ENCODE data around the gene EPHB1. TPM values are rescaled to one million over a fixed set of nuclear protein-coding genes. Genes with fewer than 3 reads are reported as not detected.

The EPHB1 gene
- total RNA-seq, 1 donor from 2014 or later, result 0.53 TPM

DNA sequence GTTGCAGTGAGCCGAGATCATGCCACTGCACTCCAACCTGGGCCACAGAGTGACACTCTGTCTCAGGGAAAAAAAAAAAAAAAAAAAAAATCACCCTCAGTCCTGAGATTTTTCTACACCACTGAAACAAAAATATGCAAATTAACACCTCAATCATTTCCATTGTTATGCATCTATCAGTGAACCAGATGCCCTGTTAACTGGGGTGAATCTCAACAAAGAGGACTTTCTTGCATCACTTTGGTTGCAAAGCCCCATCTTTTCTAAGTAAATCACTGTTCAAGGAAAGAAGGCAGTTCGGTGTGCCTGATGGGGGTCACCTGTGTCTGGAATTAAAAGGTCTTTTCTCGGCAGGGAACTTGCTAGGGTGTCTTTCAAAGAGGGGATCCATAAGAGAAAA lies 421.6 kb downstream of the EPHB1 start:
- no peaks in the 10 kb centered on the region for H3K9me3 ChIP-seq
- intact Hi-C loops (cut with DNase I), result no loop called here
- no peaks in the 10 kb centered on the region for H3K4me1 ChIP-seq
- no peak overlapping the region for H3K4me3 ChIP-seq
- no peak for TF ChIP-seq CTCF (IDR thresholded peaks at IDR 0.05)
- no peak overlapping the region for H3K27ac ChIP-seq
- no peak for DNase-seq (ENCODE audit: low spot score in 2 of 2)
- H3K36me3 ChIP-seq, result no peaks in the 10 kb centered on the region
- H3K27me3 ChIP-seq, result no peaks in the 10 kb centered on the region

- H3K27me3 ChIP-seq, result no peaks in the 10 kb centered on the region
- no peaks in the 10 kb centered on the region for H3K36me3 ChIP-seq
- no peak overlapping the region for H3K4me3 ChIP-seq
- no peak for TF ChIP-seq CTCF (IDR thresholded peaks at IDR 0.05)
- no peaks in the 10 kb centered on the region for H3K4me1 ChIP-seq
- no peak for DNase-seq (ENCODE audit: low spot score in 2 of 2)
- H3K27ac ChIP-seq, result no peak overlapping the region
- intact Hi-C loops (cut with DNase I), result no loop called here
- H3K9me3 ChIP-seq, result no peaks in the 10 kb centered on the region
Measured at GRCh38 chr3:135217730-135218129, 422.7 kb downstream of the EPHB1 start.

DNA sequence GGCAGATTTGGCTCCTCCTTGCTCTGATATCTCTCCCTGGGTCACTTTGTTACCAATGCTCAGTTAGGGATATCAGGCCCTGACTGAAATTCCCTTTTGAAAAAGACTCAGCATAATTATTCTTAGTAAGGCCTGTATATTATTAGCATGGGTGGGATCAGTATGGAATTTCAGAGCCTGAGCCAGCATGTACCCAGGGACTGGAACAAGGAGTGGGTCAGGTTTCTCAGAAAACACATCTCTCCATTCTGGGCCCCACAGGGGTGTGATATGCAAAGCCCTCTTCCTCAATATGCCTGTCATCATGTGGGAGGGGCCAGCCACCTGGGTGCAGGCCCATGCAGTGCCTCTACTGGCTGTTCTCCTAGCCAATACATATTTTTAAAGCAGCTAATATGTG lies 423.2 kb downstream of the EPHB1 start:
- intact Hi-C loops (cut with DNase I), result no loop called here

GRCh38 chr3:135218782-135219181 lies 423.7 kb downstream of the EPHB1 start:
- H3K4me3 ChIP-seq, result no peak overlapping the region
- intact Hi-C loops (cut with DNase I), result no loop called here
- H3K36me3 ChIP-seq, result no peaks in the 10 kb centered on the region
- H3K27me3 ChIP-seq, result no peaks in the 10 kb centered on the region
- no peak for DNase-seq (ENCODE audit: low spot score in 2 of 2)
- H3K4me1 ChIP-seq, result no peaks in the 10 kb centered on the region
- H3K27ac ChIP-seq, result no peak overlapping the region
- TF ChIP-seq CTCF (IDR thresholded peaks at IDR 0.05), result no peak
- H3K9me3 ChIP-seq, result no peaks in the 10 kb centered on the region

More for the DNA sequence above, 423.2 kb downstream of the EPHB1 start:
- H3K4me1 ChIP-seq, result no peaks in the 10 kb centered on the region
- H3K36me3 ChIP-seq, result no peaks in the 10 kb centered on the region
- no peak overlapping the region for H3K4me3 ChIP-seq
- no peak for DNase-seq (ENCODE audit: low spot score in 2 of 2)
- no peak for TF ChIP-seq CTCF (IDR thresholded peaks at IDR 0.05)
- H3K9me3 ChIP-seq, result no peaks in the 10 kb centered on the region
- H3K27ac ChIP-seq, result no peak overlapping the region
- H3K27me3 ChIP-seq, result no peaks in the 10 kb centered on the region

DNA sequence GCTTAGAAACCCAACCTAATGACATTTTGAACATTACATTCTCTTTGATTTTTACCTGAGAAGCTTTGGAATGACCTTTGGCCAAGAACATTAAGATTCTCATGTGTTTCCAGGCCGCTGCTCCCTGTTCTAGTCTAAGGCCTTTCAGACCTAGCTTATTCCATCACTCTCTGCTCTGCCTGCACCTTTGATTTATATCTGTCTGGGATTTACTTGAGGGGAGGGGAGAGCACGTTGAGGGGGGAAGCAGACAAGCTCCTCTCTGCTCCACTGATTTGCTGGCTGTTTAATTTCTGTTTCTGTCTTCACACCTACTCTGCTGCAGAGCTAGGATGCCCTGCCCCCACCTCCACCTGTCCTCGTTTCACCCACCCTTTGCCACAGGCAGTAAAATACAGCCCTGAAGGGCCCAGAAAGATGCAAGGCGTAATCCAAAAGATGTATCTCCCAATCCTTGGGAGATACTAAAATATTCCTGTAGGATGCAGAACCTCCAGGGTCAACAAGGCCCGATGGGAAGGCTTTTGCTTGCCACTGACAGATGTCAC lies 429.8 kb downstream of the EPHB1 start:
- intact Hi-C loops (cut with DNase I), result no loop called here
- H3K4me1 ChIP-seq, result no peaks in the 10 kb centered on the region
- no peak overlapping the region for H3K27ac ChIP-seq
- TF ChIP-seq CTCF (IDR thresholded peaks at IDR 0.05), result no peak
- DNase-seq (ENCODE audit: low spot score in 2 of 2), result no peak
- no peaks in the 10 kb centered on the region for H3K9me3 ChIP-seq
- no peak overlapping the region for H3K4me3 ChIP-seq
- H3K36me3 ChIP-seq, result no peaks in the 10 kb centered on the region
- no peaks in the 10 kb centered on the region for H3K27me3 ChIP-seq

GRCh38 chr3:135226057-135226456 lies 431.0 kb downstream of the EPHB1 start:
- no peaks in the 10 kb centered on the region for H3K27me3 ChIP-seq
- no peaks in the 10 kb centered on the region for H3K36me3 ChIP-seq
- intact Hi-C loops (cut with DNase I), result no loop called here
- no peak overlapping the region for H3K27ac ChIP-seq
- H3K4me3 ChIP-seq, result no peak overlapping the region
- no peaks in the 10 kb centered on the region for H3K4me1 ChIP-seq
- TF ChIP-seq CTCF (IDR thresholded peaks at IDR 0.05), result no peak
- no peaks in the 10 kb centered on the region for H3K9me3 ChIP-seq
- DNase-seq (ENCODE audit: low spot score in 2 of 2), result no peak

Data from ascending aorta (tissue), 2 donors.